GM12878 (cell line): ENCODE data around the gene FAM114A1. TPM values are rescaled to one million over a fixed set of nuclear protein-coding genes. Genes with fewer than 3 reads are reported as not detected.

Source experiments
- ATAC-seq: fragments of 200-7000 bp; cut with Tn5 transposase; 3 replicates; pipeline ENCODE4 v1.9.1; 2020; ENCODE audit warnings: mild to moderate bottlenecking, moderate library complexity
- BruUV-seq: library from RNA; stranded (reverse); fragments of 400-500 nt; replicated peaks from 2 replicates; lab custom pipeline; 2021; lab: Mats Ljungman, UMichigan
- CTCF ChIA-PET: fragments of 300-600 bp; sonication (Branson Sonifier 250); formaldehyde crosslinking; extraction: SDS; loops from one replicate; lab custom pipeline; 2021; ENCODE audit warnings: inconsistent platforms; lab: Yijun Ruan, JAX
- POLR2A ChIA-PET: fragments of 350-600 bp; formaldehyde crosslinking; extraction: SDS; loops from one replicate; lab custom pipeline; 2021; ENCODE audit warnings: inconsistent platforms; lab: Charles Lee
- RAD21 ChIA-PET: fragments of 300-600 bp; sonication (Branson Sonifier 250); formaldehyde crosslinking; loops from one replicate; lab custom pipeline; 2023; ENCODE audit warnings: antibody characterized with exemption; ENCODE audit not compliant: unreplicated experiment; lab: Charles Lee
- SMC1A ChIA-PET: fragments of 300-600 bp; sonication (Branson Sonifier 250); formaldehyde crosslinking; loops from one replicate; lab custom pipeline; 2023; ENCODE audit not compliant: unreplicated experiment, uncharacterized antibody; lab: Charles Lee
- DNase-seq: peaks from one replicate; pipeline ENCODE4 v3.0.0-alpha.2; 2011; ENCODE audit warnings: low read depth, low spot score
- FAIRE-seq: peaks from 3 replicates; lab custom pipeline; 2011; peaks lifted over from hg19 to GRCh38; lab: Jason Lieb, UNC
- H2AFZ ChIP-seq: 2 replicates; pipeline ENCODE4 v1.6.0; 2011; ENCODE audit warnings: low read depth, low read length, control low read depth; ENCODE audit not compliant: control insufficient read depth
- H3K27ac ChIP-seq: 2 replicates; pipeline ENCODE4 v1.5.1; 2011; ENCODE audit warnings: control low read depth; ENCODE audit not compliant: control insufficient read depth, insufficient read depth
- H3K27me3 ChIP-seq, 2 experiments: replicated peaks in 1 of 2; 2 replicates each; pipeline versions ENCODE4 v1.6.0 to v1.6.1; 2011; ENCODE audit warnings: low read length in 1 of 2; ENCODE audit not compliant: control insufficient read depth in 2 of 2, insufficient read depth in 2 of 2
- H3K36me3 ChIP-seq, 2 experiments: 2 replicates each; pipeline ENCODE4 v1.5.1; 2011; ENCODE audit warnings: low read length in 1 of 2; ENCODE audit not compliant: control insufficient read depth in 2 of 2, insufficient read depth in 2 of 2
- H3K4me1 ChIP-seq: 2 replicates; pipeline ENCODE4 v1.6.1; 2011; ENCODE audit warnings: mild to moderate bottlenecking, low read length, moderate library complexity, mixed read lengths; ENCODE audit not compliant: control insufficient read depth, insufficient read depth
- H3K4me2 ChIP-seq: 2 replicates; pipeline ENCODE4 v1.6.0; 2011; ENCODE audit warnings: control low read depth; ENCODE audit not compliant: control insufficient read depth, insufficient read depth
- H3K4me3 ChIP-seq: fragments of 200-600 bp; sonication (generic); 2 replicates; pipeline ENCODE4 v1.5.1; 2016
- H3K79me2 ChIP-seq: 2 replicates; pipeline ENCODE4 v1.6.0; 2011; ENCODE audit warnings: low read length; ENCODE audit not compliant: control insufficient read depth, insufficient read depth
- H3K9ac ChIP-seq: 2 replicates; pipeline ENCODE4 v1.8.0; 2011; ENCODE audit warnings: low read length, control low read depth, mixed read lengths; ENCODE audit not compliant: control insufficient read depth, insufficient read depth
- H3K9me3 ChIP-seq: replicated peaks from 3 replicates; pipeline ENCODE4 v1.5.1; 2011; ENCODE audit warnings: mild to moderate bottlenecking, low read length; ENCODE audit not compliant: control insufficient read depth, insufficient read depth
- H4K20me1 ChIP-seq: 2 replicates; pipeline ENCODE4 v1.6.0; 2011; ENCODE audit not compliant: control insufficient read depth, insufficient read depth
- FOXM1 ChIP-seq: IDR thresholded peaks from 2 replicates; pipeline ENCODE4 v1.6.1; 2012; ENCODE audit warnings: low read depth, mild to moderate bottlenecking, inconsistent platforms, low read length, moderate library complexity
- GATAD2B ChIP-seq: fragments of 450-650 bp; conservative IDR thresholded peaks from 2 replicates; pipeline ENCODE4 v1.6.1; 2017; ENCODE audit warnings: low read depth, mild to moderate bottlenecking, moderate library complexity
- KDM1A ChIP-seq: fragments of 200-600 bp; sonication (generic); IDR thresholded peaks from 2 replicates; pipeline ENCODE4 v1.6.1; 2016; ENCODE audit warnings: borderline replicate concordance
- NRF1 ChIP-seq: conservative IDR thresholded peaks from 2 replicates; pipeline ENCODE4 v1.6.1; 2011; ENCODE audit warnings: mild to moderate bottlenecking, low read depth, low read length, improper control_type of control experiment
- WRNIP1 ChIP-seq: IDR thresholded peaks from 2 replicates; pipeline ENCODE4 v1.6.1; 2011; ENCODE audit warnings: low read depth, low read length, improper control_type of control experiment, borderline replicate concordance
- whole genome bisulfite sequencing: methylation state at CpG from one replicate; pipeline ENCODE4 v1.1.6; 2016; ENCODE audit warnings: low lambda C conversion rate; ENCODE audit not compliant: insufficient replicate concordance, insufficient coverage; ENCODE audit errors: missing lambda C conversion rate; 5-methylcytosine and 5-hydroxymethylcytosine counted together
- in situ Hi-C: fragments of 300-500 bp; cut with MboI; formaldehyde crosslinking; loops from 9 replicates; pipeline ENCODE4 v1.14.3; 2018; ENCODE audit warnings: mixed read lengths
- intact Hi-C: fragments of 100-400 bp; cut with micrococcal nuclease; formaldehyde crosslinking; loops from one replicate; pipeline ENCODE4 v1.14.2; 2022; ENCODE audit not compliant: unreplicated experiment
- polyA plus RNA-seq, 11 experiments: library from polyadenylated mRNA; depleted of rRNA in 4 of 11; unstranded in 6 of 11; stranded (reverse) in 5 of 11; fragments of >200 nt; fragmentation: Nextera tagmentation in 4 of 11; fragmentation: Illumina TruSeq in 1 of 11; extraction: Ambion mirVana in 4 of 11; extraction: Trizol in 1 of 11; gene quantifications; 1 replicate in 1 of 11; 2 replicates in 10 of 11; pipeline versions ENCODE4 v1.2.1 to v1.2.3, GENCODE V29; 2011 to 2016; ENCODE audit warnings: inconsistent platforms in 2 of 11, missing spikeins in 2 of 11, low read depth in 1 of 11
- total RNA-seq, 4 experiments: library from RNA; depleted of rRNA in 3 of 4; stranded (reverse); fragments of >200 nt in 3 of 4; fragmentation: Illumina TruSeq in 1 of 4; extraction: Trizol in 1 of 4; gene quantifications; 2 replicates each; pipeline versions ENCODE4 v1.2.1 to v1.2.3, GENCODE V29; 2013 to 2021
- TF ChIP-seq, protein P1 (sequence below): fragments of 450-650 bp; IDR thresholded peaks from 2 replicates; pipeline ENCODE4 v1.6.1; 2016; ENCODE audit warnings: mild to moderate bottlenecking

Gene FAM114A1
- total and polyA plus RNA-seq, 10 of the 15 experiments (the other 5 are each of a cell fraction or from before 2014, with no cell fraction given): 1.3 to 6.2 (median 3.9) TPM

DNA sequence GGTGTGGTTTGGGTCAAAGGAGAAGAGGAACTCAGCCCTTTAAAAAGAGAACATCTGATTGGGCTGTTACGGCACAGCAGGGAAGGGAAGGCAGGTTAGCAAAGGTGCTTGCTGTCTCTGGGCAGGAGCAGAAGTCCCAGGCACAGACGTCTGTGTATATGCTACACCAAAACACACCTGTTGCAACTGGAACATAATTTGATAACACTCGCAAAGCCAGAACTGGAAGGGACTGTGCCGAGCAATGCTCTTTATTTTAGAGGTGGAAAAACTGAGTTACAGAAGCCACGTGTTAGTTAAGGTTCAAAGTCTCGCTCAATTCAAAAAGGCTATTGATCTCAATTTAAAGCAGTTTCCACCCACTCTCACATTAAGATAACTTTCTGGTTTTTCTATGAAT lies 2.2 kb upstream of the FAM114A1 start:
- Histone ChIP-seq H4K20me1 (no peaks in the 10 kb centered on the region), H3K36me3 (no peaks in the 10 kb centered on the region), H3K4me1 (peaks cover 7% of the 10 kb centered on the region), H2AFZ (peak overlapping the region; percentile 18; the same call in 1 of the 2 replicates), H3K9me3 (no peaks in the 10 kb centered on the region), H3K79me2 (peaks cover 2% of the 10 kb centered on the region; the same call in 1 of the 2 replicates), H3K4me2 (no peak overlapping the region), H3K27me3 (no peaks in the 10 kb centered on the region), H3K27ac (no peak overlapping the region), H3K9ac (no peak overlapping the region), H3K4me3 (no peak overlapping the region)
- FAIRE-seq: no peak
- ATAC-seq: no peak
- intact Hi-C loops (no loop called here), in situ Hi-C loops (loop anchor here (10.0 to 25.0 kb wide), 3 partner anchors 553 to 801 kb away; no protein-coding TSS in a partner anchor)
- DNase-seq: no peak
- TF ChIP-seq FOXM1: no peak
- no peak for TF ChIP-seq KDM1A
- TF ChIP-seq GATAD2B: no peak
- TF ChIP-seq WRNIP1: no peak
- BruUV-seq: no TSS peak
- RAD21 ChIA-PET: interaction anchor here (1.3 to 3.6 kb wide), 5 partner anchors 23 to 106 kb away, joined by 3 to 18 read pairs (median 9); partner anchors contain the start of gene TLR10
- SMC1A ChIA-PET: interaction anchor here (1.3 to 3.7 kb wide), 5 partner anchors 10 to 105 kb away, joined by 3 to 27 read pairs (median 8); partner anchors contain the start of gene TLR10
- POLR2A ChIA-PET: interaction anchor here (0.8 to 1.1 kb wide), 2 partner anchors 18 to 105 kb away, joined by 3 read pairs; no protein-coding TSS in a partner anchor
- CTCF ChIA-PET: interaction anchor here (1.0 to 3.7 kb wide), 6 partner anchors 10 to 106 kb away, joined by 3 to 34 read pairs (median 6); partner anchors contain the start of genes TLR10 and TLR6
- WGBS: 73% methylated on average over 6 of the region's 6 CpGs

DNA sequence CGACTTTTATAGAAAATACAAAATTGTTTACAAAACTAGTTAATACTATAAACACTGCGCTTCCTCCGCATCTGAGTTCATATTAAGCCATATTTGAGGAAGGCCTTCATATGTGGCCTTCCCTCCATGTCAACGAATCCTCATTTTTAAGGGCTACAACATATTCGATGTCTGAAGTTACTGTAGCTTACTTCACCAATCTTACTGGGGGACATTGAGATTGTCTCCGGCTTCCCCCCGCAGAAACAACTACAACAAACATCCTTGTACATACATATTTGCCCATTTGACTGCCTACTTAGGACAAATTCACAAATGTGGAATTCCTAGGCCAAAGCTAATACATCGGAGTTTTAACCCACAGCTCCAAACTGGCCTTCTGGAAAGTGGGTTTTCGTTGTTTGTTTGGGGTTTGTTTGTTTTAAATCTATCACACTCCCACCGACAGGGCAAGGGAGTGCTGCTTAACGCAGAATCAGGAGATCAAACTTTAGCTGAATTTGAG lies 581 bp upstream of the FAM114A1 start:
- RAD21 ChIA-PET: interaction anchor here (0.6 to 3.6 kb wide), 8 partner anchors 11 to 268 kb away, joined by 3 to 18 read pairs (median 8); partner anchors contain the start of genes TLR10 and TLR6
- Histone ChIP-seq H3K9ac (peak overlapping the region; percentile 61; the same call in 1 of the 2 replicates), H3K36me3 (no peaks in the 10 kb centered on the region), H3K79me2 (peaks cover 2% of the 10 kb centered on the region; the same call in 1 of the 2 replicates), H2AFZ (peak overlapping the region; percentile 84), H3K27me3 (no peaks in the 10 kb centered on the region), H3K4me2 (peak overlapping the region; percentile 60), H3K4me3 (peak overlapping the region; percentile 82), H3K9me3 (no peaks in the 10 kb centered on the region), H3K4me1 (peaks cover 7% of the 10 kb centered on the region), H3K27ac (no peak overlapping the region; the same call in 1 of the 2 replicates), H4K20me1 (no peaks in the 10 kb centered on the region)
- no peak for DNase-seq
- SMC1A ChIA-PET: interaction anchor here (0.9 to 3.7 kb wide), 15 partner anchors 9 to 689 kb away, joined by 3 to 27 read pairs (median 4); partner anchors contain the start of gene TLR10
- intact Hi-C loops: no loop called here
- POLR2A ChIA-PET: interaction anchor here (0.6 to 1.5 kb wide), 7 partner anchors 11 to 181 kb away, joined by 3 to 8 read pairs (median 4); partner anchors contain the start of gene TLR10
- no peak for FAIRE-seq
- BruUV-seq: no TSS peak
- TF ChIP-seq, protein P1, sequence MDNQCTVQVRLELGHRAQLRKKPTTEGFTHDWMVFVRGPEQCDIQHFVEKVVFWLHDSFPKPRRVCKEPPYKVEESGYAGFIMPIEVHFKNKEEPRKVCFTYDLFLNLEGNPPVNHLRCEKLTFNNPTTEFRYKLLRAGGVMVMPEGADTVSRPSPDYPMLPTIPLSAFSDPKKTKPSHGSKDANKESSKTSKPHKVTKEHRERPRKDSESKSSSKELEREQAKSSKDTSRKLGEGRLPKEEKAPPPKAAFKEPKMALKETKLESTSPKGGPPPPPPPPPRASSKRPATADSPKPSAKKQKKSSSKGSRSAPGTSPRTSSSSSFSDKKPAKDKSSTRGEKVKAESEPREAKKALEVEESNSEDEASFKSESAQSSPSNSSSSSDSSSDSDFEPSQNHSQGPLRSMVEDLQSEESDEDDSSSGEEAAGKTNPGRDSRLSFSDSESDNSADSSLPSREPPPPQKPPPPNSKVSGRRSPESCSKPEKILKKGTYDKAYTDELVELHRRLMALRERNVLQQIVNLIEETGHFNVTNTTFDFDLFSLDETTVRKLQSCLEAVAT: peak; percentile 43; the same call in 1 of the 2 replicates
- TF ChIP-seq NRF1: no peak
- in situ Hi-C loops: loop anchor here (10.0 to 25.0 kb wide), 3 partner anchors 555 to 802 kb away; no protein-coding TSS in a partner anchor
- 60% methylated on average over 11 of the region's 11 CpGs for WGBS
- CTCF ChIA-PET: interaction anchor here (0.7 to 3.7 kb wide), 12 partner anchors 8 to 265 kb away, joined by 3 to 34 read pairs (median 6); partner anchors contain the start of genes TLR1, TLR10 and TLR6
- no peak; the same call in 1 of the 3 replicates for ATAC-seq
